HG03064 (cell line): ENCODE results near the gene SPDL1.

ENCODE experiments used
- ATAC-seq: cut with Tn5 transposase; IDR thresholded peaks from one replicate; pipeline ENCODE4 v1.9.1; 2021; ENCODE audit warnings: low read depth; ENCODE audit not compliant: unreplicated experiment

Gene SPDL1

GRCh38 chr5:169583424-169584220, at the start of gene SPDL1:
SPDL1 (plus strand) TSS chr5:169583773; CDS start chr5:169588417, 4,644 bp downstream.
- peak; percentile 86 for ATAC-seq

GRCh38 chr5:169534311-169534880, 49.2 kb upstream of the SPDL1 start:
- ATAC-seq: no peak

GRCh38 chr5:169534939-169535338, 48.6 kb upstream of the SPDL1 start:
- ATAC-seq: no peak

- no peak for ATAC-seq
Observed at GRCh38 chr5:169538944-169539343, 44.6 kb upstream of the SPDL1 start.

GRCh38 chr5:169542811-169543210, 40.8 kb upstream of the SPDL1 start:
- ATAC-seq: no peak

- no peak for ATAC-seq
Observed at GRCh38 chr5:169544264-169544950, 39.2 kb upstream of the SPDL1 start.

- no peak for ATAC-seq
Observed at GRCh38 chr5:169545762-169546161, 37.8 kb upstream of the SPDL1 start.

GRCh38 chr5:169546346-169546745, 37.2 kb upstream of the SPDL1 start:
- ATAC-seq: no peak

GRCh38 chr5:169547508-169547907, 36.1 kb upstream of the SPDL1 start:
- no peak for ATAC-seq

GRCh38 chr5:169548315-169548714, 35.3 kb upstream of the SPDL1 start:
- ATAC-seq: no peak

GRCh38 chr5:169549453-169550100, 34.0 kb upstream of the SPDL1 start:
- ATAC-seq: no peak

- ATAC-seq: no peak
Observed at GRCh38 chr5:169550227-169550626, 33.3 kb upstream of the SPDL1 start.

GRCh38 chr5:169551146-169551545, 32.4 kb upstream of the SPDL1 start:
- ATAC-seq: no peak

- no peak for ATAC-seq
Observed at GRCh38 chr5:169551696-169552095, 31.9 kb upstream of the SPDL1 start.

GRCh38 chr5:169554251-169554650, 29.3 kb upstream of the SPDL1 start:
- no peak for ATAC-seq

- no peak for ATAC-seq
Observed at GRCh38 chr5:169557838-169558237, 25.7 kb upstream of the SPDL1 start.

- no peak for ATAC-seq
Observed at GRCh38 chr5:169561893-169562292, 21.7 kb upstream of the SPDL1 start.

GRCh38 chr5:169563369-169563768, 20.2 kb upstream of the SPDL1 start:
- no peak for ATAC-seq

GRCh38 chr5:169566202-169566601, 17.4 kb upstream of the SPDL1 start:
- ATAC-seq: no peak

GRCh38 chr5:169567079-169567478, 16.5 kb upstream of the SPDL1 start:
- no peak for ATAC-seq

GRCh38 chr5:169569513-169569912, 14.1 kb upstream of the SPDL1 start:
- no peak for ATAC-seq
